Astrocyte of the spinal cord (primary cell): ENCODE measurements around the gene SEC62.

ENCODE experiments used
- DNase-seq: peaks from one replicate; pipeline ENCODE4 v3.0.0; 2011; ENCODE audit warnings: low read depth, low spot score
- H3K4me3 ChIP-seq: 2 replicates; pipeline ENCODE4 v1.5.1; 2011; ENCODE audit warnings: low read depth, mild to moderate bottlenecking, low read length, moderate library complexity
- in situ Hi-C: cut with HindIII; loops from 2 replicates; pipeline ENCODE4 v1.10.0; 2017; ENCODE audit warnings: low sequenced_read_pairs
- TF ChIP-seq, protein P1 (sequence below): IDR thresholded peaks from 2 replicates; pipeline ENCODE4 v1.5.1; 2012; ENCODE audit warnings: low read depth, mild to moderate bottlenecking, low read length, inconsistent platforms

The SEC62 gene

DNA sequence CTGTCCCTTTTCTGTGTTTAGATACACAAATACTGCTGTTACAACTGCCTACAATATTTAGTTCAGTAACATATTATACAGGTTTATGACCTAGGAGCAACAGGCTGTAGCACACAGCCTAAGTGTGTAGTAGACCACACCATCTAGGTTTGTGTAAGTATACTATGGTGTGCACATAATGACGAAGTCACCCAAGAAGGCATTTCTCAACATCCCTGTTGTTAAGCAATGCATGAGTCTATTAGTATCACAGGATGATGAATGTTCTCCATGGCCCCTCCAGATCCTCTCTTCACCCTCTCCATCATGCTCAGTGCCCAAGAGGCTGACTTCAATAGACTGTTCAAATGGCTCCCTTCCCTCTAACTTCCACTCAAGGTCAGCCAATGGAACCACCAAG, 14.6 kb upstream of the SEC62 start:
- no peak for DNase-seq
- in situ Hi-C loops = no loop called here
- TF ChIP-seq, protein P1, sequence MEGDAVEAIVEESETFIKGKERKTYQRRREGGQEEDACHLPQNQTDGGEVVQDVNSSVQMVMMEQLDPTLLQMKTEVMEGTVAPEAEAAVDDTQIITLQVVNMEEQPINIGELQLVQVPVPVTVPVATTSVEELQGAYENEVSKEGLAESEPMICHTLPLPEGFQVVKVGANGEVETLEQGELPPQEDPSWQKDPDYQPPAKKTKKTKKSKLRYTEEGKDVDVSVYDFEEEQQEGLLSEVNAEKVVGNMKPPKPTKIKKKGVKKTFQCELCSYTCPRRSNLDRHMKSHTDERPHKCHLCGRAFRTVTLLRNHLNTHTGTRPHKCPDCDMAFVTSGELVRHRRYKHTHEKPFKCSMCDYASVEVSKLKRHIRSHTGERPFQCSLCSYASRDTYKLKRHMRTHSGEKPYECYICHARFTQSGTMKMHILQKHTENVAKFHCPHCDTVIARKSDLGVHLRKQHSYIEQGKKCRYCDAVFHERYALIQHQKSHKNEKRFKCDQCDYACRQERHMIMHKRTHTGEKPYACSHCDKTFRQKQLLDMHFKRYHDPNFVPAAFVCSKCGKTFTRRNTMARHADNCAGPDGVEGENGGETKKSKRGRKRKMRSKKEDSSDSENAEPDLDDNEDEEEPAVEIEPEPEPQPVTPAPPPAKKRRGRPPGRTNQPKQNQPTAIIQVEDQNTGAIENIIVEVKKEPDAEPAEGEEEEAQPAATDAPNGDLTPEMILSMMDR = no peak

DNA sequence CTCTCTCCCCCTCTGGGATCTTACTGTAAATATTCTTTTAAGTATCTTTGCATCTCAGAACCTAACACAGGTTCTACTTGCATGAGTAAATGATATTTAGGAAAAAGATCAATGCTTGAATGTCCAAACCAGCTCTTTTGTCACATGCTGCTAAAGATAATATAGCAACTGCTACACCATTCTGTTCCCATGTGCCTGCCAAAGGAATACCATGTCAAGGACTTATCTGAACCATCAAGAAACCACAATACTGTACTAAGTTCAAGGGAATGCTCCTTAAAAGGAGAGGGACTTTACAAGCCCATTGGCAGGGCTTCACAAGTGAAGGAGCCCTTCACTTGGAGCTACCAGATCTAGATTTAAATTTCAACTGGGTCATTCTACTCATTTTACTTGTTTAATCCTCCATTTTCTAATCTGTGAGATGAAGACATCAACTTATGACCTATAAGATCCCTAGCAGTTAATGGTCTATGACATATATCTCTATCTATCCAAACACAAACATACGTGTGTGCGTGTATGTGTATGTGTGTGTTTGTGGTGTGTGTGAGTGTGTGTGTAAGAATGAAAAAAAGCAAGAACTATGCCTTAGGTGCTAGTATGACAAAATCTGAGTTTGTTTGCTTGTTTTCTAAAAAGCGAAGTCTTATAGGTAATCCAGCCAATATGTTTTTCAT, 13.0 kb upstream of the SEC62 start:
- H3K4me3 ChIP-seq = no peak overlapping the region
- no peak for DNase-seq
- TF ChIP-seq, protein P1 = no peak
- in situ Hi-C loops = no loop called here

More for the DNA sequence above, 14.6 kb upstream of the SEC62 start:
- no peak overlapping the region for H3K4me3 ChIP-seq

DNA sequence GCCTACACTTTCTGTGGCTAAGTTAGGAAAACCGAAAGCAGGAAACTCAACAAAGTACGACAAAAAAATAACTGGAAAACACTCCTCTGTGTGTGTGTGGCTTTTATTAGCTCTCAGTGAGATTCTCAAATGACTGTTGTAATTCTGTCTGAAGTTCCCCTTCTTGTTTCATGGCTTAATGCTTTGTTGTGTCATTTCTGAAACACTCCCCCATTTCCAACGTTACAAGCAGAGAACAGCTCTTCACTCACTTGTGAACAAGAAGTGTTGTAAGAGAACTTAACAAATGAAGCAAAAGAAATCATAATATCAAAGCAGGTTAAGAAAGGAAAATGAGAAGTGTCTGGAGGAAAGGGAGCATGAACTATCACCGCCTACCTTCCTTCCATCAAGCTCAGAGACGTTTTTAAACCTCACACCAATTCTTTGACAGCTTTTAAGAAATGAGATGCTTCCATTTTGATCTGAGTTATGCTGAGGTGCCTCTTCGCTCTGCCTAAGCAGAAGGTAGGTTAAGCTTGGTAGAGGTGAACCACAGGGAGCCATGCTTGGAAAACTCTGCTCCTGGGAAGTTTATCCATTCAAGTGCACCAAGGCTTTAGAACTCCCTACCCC, 12.4 kb upstream of the SEC62 start:
- no peak overlapping the region for H3K4me3 ChIP-seq
- DNase-seq = no peak
- TF ChIP-seq, protein P1 = no peak
- in situ Hi-C loops = no loop called here

DNA sequence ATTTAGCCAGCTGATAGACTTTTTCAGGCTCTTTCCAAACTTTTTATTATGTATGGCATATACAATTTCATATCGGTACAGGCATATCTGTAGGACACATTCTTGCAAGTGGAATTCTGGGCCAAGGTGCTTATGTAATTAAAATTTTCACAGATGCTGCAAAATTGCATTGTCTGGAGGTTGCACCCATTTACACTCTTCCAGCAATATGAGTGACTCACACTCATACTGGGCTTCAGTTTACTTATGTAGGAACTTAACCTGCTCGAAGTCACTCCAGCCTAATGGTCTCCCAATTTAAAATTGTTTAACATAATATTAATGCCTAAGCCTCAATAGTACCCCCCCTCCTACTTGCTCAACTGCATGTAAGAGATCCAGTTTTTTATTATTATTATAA, 11.2 kb upstream of the SEC62 start:
- in situ Hi-C loops = no loop called here
- TF ChIP-seq, protein P1 = no peak
- no peak for DNase-seq
- H3K4me3 ChIP-seq = no peak overlapping the region

DNA sequence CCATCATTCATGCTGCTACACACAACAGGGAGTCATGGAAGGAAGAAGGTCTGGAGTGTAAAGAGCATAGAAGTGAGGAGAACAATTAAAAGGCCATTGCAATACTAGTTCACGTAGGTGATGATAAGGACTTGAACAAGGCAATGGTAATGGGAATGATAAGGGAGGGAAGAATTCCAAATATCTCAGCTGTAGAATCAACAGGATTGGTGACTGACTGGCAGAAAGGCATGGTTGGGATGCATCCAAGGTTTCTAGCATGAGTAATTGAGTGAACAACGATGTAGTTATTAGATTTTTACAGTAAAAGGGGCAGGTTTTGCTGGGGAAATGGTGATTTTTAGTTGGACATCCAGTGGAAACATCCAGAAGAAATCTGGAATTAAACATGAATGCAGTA, 2.4 kb upstream of the SEC62 start:
- no peak for DNase-seq
- no peak overlapping the region for H3K4me3 ChIP-seq
- in situ Hi-C loops = no loop called here
- TF ChIP-seq, protein P1 = no peak

DNA sequence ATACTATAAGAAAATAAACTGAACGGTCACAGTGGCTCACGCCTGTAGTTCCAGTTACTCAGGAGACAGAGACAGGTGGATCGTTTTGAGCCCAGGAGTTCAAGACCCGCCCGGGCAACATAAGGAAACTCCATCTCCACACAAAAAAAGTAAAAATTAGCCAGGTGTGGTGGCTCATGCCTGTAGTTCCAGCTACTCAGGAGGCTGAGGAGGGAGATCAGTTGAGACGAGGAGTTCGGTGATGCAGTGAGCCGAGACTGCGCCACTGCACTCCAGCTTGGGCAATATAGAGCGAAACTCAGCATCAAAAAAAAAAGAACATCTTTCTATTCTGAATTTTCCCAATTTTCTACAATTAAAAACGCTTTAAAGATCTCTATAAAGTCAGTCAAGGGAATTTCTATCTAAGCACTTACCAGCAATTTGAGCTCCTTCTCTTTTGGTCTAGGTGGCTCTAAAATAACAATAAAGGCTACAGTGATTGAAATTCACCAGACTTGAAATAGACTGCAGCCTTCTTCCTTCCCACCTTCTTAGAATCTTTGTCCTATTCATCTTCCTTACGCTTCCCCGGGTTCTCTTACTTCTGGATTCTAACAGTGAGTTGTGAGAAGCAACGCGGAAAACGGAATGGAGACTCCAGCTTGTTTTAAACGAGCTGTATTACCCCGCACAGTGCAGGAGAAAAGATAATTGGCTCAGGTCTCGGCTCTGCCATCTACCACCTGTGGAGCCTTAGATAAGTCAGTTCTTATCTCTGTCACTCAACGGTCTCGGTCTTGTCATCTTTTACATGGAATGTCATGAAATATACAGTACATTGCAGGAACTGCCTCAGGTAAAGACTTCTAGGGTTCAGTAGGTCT, 812 bp upstream of the SEC62 start:
- DNase-seq = no peak
- in situ Hi-C loops = no loop called here
- TF ChIP-seq, protein P1 = no peak
- H3K4me3 ChIP-seq = peak overlapping the region; percentile 91
